ENCODE results near the gene TRAK2. TPM values are rescaled to one million over a fixed set of nuclear protein-coding genes. Genes with fewer than 3 reads are reported as not detected.

Gene TRAK2
- total and polyA plus RNA-seq, 2 of the 13 experiments (the other 11 are each of a cell fraction or from before 2014, with no cell fraction given), result 7.7 to 21.0 TPM

DNA sequence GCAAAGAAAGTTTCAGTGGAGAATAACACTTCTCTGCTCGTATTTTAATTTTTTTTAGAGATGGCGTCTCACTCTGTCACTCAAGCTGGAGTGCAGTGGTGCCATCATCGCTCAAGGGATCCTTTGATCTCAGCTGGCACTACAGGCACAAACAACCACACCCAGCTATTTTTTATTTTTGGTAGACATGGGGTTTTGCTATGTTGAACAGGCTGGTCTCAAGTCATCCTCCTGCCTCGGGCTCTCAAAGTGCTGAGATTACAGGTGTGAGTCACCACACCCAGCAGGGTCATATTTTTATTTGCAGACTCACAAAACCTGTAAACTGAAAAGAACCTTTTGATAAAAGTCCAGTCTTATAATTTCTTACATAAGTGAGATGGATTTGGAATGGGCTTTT lies 2.6 kb downstream of the TRAK2 start:
- no peak overlapping the region for H3K9ac ChIP-seq (ENCODE audit: insufficient read depth, low read depth, low read length)
- H3K4me1 ChIP-seq (ENCODE audit: insufficient read depth, low read length), result peaks cover 68% of the 10 kb centered on the region
- no peaks in the 10 kb centered on the region; a peak in 2 of 5 replicates for H3K27me3 ChIP-seq (ENCODE audit: control insufficient read depth in 1 of 2, insufficient read depth in 2 of 2, low read length in 2 of 2)
- H3K9me3 ChIP-seq (ENCODE audit: low read length), result no peaks in the 10 kb centered on the region
- no peaks in the 10 kb centered on the region for H3K36me3 ChIP-seq (replicated peaks in 1 of 2; ENCODE audit: control insufficient read depth in 1 of 2, insufficient read depth in 2 of 2, low read length in 2 of 2)
- in situ Hi-C loops (cut with HindIII; ENCODE audit: extremely low pct_ligation_motif_present, low pct_unique_long_range_greater_than_20kb), result no loop called here
- no peak overlapping the region; a peak in 1 of 6 replicates for H3K4me3 ChIP-seq (replicated peaks in 1 of 3; ENCODE audit: insufficient read depth in 1 of 3, low read depth in 2 of 3, low read length in 3 of 3)
- ChIA-PET CTCF (ENCODE audit: low intra/inter-chr PET ratio, low total read pairs) (no interaction called here), POLR2A (no interaction called here)
- TF ChIP-seq KLF16 (CRISPR knock-in tag; IDR thresholded peaks at IDR 0.05), result no peak
- TF ChIP-seq U2AF2 (IDR thresholded peaks at IDR 0.05; ENCODE audit: low read depth, low read length), result no peak
- no peak for TF ChIP-seq HMGXB3 (CRISPR knock-in tag; IDR thresholded peaks at IDR 0.05; ENCODE audit: borderline replicate concordance)
- no peak for TF ChIP-seq KAT7 (CRISPR knock-in tag; IDR thresholded peaks at IDR 0.05; ENCODE audit: borderline replicate concordance)
- TF ChIP-seq FOSL2 (CRISPR knock-in tag; IDR thresholded peaks at IDR 0.05), result peak; percentile 53; the same call in 1 of the 2 replicates
- TF ChIP-seq, protein P1, sequence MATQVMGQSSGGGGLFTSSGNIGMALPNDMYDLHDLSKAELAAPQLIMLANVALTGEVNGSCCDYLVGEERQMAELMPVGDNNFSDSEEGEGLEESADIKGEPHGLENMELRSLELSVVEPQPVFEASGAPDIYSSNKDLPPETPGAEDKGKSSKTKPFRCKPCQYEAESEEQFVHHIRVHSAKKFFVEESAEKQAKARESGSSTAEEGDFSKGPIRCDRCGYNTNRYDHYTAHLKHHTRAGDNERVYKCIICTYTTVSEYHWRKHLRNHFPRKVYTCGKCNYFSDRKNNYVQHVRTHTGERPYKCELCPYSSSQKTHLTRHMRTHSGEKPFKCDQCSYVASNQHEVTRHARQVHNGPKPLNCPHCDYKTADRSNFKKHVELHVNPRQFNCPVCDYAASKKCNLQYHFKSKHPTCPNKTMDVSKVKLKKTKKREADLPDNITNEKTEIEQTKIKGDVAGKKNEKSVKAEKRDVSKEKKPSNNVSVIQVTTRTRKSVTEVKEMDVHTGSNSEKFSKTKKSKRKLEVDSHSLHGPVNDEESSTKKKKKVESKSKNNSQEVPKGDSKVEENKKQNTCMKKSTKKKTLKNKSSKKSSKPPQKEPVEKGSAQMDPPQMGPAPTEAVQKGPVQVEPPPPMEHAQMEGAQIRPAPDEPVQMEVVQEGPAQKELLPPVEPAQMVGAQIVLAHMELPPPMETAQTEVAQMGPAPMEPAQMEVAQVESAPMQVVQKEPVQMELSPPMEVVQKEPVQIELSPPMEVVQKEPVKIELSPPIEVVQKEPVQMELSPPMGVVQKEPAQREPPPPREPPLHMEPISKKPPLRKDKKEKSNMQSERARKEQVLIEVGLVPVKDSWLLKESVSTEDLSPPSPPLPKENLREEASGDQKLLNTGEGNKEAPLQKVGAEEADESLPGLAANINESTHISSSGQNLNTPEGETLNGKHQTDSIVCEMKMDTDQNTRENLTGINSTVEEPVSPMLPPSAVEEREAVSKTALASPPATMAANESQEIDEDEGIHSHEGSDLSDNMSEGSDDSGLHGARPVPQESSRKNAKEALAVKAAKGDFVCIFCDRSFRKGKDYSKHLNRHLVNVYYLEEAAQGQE (IDR thresholded peaks at IDR 0.05; ENCODE audit: borderline replicate concordance in 1 of 2, low read depth in 1 of 2, low read length in 2 of 2), result no peak
- TF ChIP-seq ZNF761 (CRISPR knock-in tag; conservative IDR thresholded peaks at IDR 0.05), result no peak
- H2AFZ ChIP-seq (ENCODE audit: low read length), result no peak overlapping the region
- intact Hi-C loops (cut with micrococcal nuclease; ENCODE audit: unreplicated experiment), result no loop called here
- no peak overlapping the region for H3K27ac ChIP-seq (ENCODE audit: extremely low read length, insufficient read depth, low read length)
- BruUV-seq (replicated peaks), result no TSS peak
- FAIRE-seq (no peak), DNase-seq (ENCODE audit: low spot score) (no peak), ATAC-seq (no peak)
- WGBS (ENCODE audit: low lambda C conversion rate), result 92% methylated on average over 4 of the region's 4 CpGs
- H3K4me2 ChIP-seq (ENCODE audit: low read depth, low read length), result peak overlapping the region; percentile 45
- no peaks in the 10 kb centered on the region for H4K20me1 ChIP-seq (ENCODE audit: insufficient read depth, low read length)
- peaks cover 30% of the 10 kb centered on the region for H3K79me2 ChIP-seq (ENCODE audit: insufficient read depth, low read length)

All from HepG2 (cell line).